ENCODE results near the gene EEF2. TPM values are rescaled to one million over a fixed set of nuclear protein-coding genes. Genes with fewer than 3 reads are reported as not detected.

The EEF2 gene
- total RNA-seq, 3 donors from 2014 or later = 1,826 to 2,582 (median 2,012) TPM

GRCh38 chr19:3964256-3965194, 20.7 kb downstream of the EEF2 start:
- Histone ChIP-seq H3K36me3 (ENCODE audit: low read depth) (peaks cover 14% of the 10 kb centered on the region), H3K9me3 (no peaks in the 10 kb centered on the region), H3K4me3 (no peak overlapping the region), H3K4me1 (ENCODE audit: low read depth) (peaks cover 30% of the 10 kb centered on the region)
- TF ChIP-seq CTCF (IDR thresholded peaks at IDR 0.05) = no peak
- no peak for ATAC-seq
- intact Hi-C loops (cut with DNase I, micrococcal nuclease) = no loop called here
- no peak for DNase-seq

GRCh38 chr19:3963458-3964255, 21.6 kb downstream of the EEF2 start:
- Histone ChIP-seq H3K9me3 (no peaks in the 10 kb centered on the region), H3K4me1 (ENCODE audit: low read depth) (peaks cover 22% of the 10 kb centered on the region), H3K4me3 (no peak overlapping the region), H3K36me3 (ENCODE audit: low read depth) (peaks cover 22% of the 10 kb centered on the region)
- intact Hi-C loops (cut with DNase I, micrococcal nuclease) = no loop called here
- DNase-seq (no peak), ATAC-seq (no peak)
- no peak for TF ChIP-seq CTCF (IDR thresholded peaks at IDR 0.05)

GRCh38 chr19:3961007-3961406, 24.3 kb downstream of the EEF2 start:
- DNase-seq (no peak), ATAC-seq (no peak)
- H3K4me3 ChIP-seq = no peak overlapping the region
- no peaks in the 10 kb centered on the region for H3K9me3 ChIP-seq
- no peak for TF ChIP-seq CTCF (IDR thresholded peaks at IDR 0.05)
- H3K36me3 ChIP-seq (ENCODE audit: low read depth) = peaks cover 28% of the 10 kb centered on the region
- intact Hi-C loops (cut with DNase I, micrococcal nuclease) = no loop called here
- H3K4me1 ChIP-seq (ENCODE audit: low read depth) = peaks cover 3% of the 10 kb centered on the region

GRCh38 chr19:3959766-3960131, 25.5 kb downstream of the EEF2 start:
- H3K36me3 ChIP-seq (ENCODE audit: low read depth) = peaks cover 28% of the 10 kb centered on the region
- intact Hi-C loops (cut with DNase I, micrococcal nuclease) = no loop called here
- no peak overlapping the region for H3K4me3 ChIP-seq
- TF ChIP-seq CTCF (IDR thresholded peaks at IDR 0.05) = no peak
- no peak for DNase-seq
- no peaks in the 10 kb centered on the region for H3K4me1 ChIP-seq (ENCODE audit: low read depth)
- no peak for ATAC-seq
- no peaks in the 10 kb centered on the region for H3K9me3 ChIP-seq

GRCh38 chr19:3958836-3959765, 26.2 kb downstream of the EEF2 start:
- intact Hi-C loops (cut with DNase I, micrococcal nuclease) = no loop called here
- H3K36me3 ChIP-seq (ENCODE audit: low read depth) = peaks cover 28% of the 10 kb centered on the region
- no peaks in the 10 kb centered on the region for H3K9me3 ChIP-seq
- TF ChIP-seq CTCF (IDR thresholded peaks at IDR 0.05) = no peak
- peak; percentile 12 for ATAC-seq
- no peak overlapping the region for H3K4me3 ChIP-seq
- no peaks in the 10 kb centered on the region for H3K4me1 ChIP-seq (ENCODE audit: low read depth)
- DNase-seq = no peak

All from mucosa of descending colon (tissue), 3 donors.